ENCODE measurements around the gene SMTNL2. TPM values are rescaled to one million over a fixed set of nuclear protein-coding genes. Genes with fewer than 3 reads are reported as not detected.

Gene SMTNL2
- total RNA-seq, 1 experiment from 2014 or later, result not detected

DNA sequence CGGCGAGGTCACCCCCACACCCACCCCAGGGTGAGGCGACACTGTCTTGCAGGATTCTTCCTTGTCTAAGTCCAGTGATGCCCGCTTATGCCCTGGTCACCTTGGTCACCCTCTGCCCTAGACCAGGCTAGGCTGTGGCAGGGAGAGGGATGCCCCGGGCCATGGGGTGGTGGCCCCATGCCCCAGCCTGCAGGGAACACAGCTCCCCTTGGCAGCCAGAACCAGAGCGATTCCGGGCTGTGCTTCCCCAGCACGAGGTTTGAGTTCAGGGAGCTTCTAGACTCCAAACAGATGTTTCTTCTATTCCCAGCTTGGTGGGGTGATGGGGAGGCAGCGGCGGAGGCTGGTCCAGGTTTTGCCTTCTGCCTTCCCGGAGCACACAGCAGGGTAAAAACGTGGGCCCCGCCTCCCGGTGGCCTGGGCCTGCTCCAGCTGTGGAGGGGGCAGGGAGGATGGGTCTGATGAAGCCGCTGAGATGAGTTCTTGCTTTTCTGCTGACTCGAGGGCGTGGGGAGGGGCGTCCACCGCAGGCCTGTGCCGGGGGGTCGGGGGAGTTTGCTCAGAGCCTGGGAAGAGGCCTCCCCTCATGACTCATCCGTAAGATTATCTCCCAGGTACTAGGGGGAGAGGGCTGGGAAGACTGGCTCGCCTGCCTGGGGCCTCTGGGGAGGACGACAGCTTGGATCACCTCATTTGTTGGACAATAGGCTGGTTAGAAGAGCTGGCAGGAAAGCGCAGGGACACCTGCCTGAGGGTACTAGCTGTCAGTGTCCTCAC, 15.4 kb downstream of the SMTNL2 start:
- no peaks in the 10 kb centered on the region for H3K79me2 ChIP-seq (ENCODE audit: low read length)
- H3K36me3 ChIP-seq (ENCODE audit: low read depth, low read length), result no peaks in the 10 kb centered on the region
- H2AFZ ChIP-seq (ENCODE audit: low read length), result no peak overlapping the region
- H3F3A ChIP-seq (ENCODE audit: low read length, unreplicated experiment), result no peaks in the 10 kb centered on the region
- no peaks in the 10 kb centered on the region for H3K9me3 ChIP-seq (ENCODE audit: low read length)
- BruUV-seq (replicated peaks), result no TSS peak
- H3K9me2 ChIP-seq (replicated peaks; ENCODE audit: low read length), result no peaks in the 10 kb centered on the region
- H3K4me3 ChIP-seq (ENCODE audit: low read length), result no peak overlapping the region
- DNase-seq, result peak; percentile 19
- ChIA-PET CTCF (no interaction called here), POLR2A (ENCODE audit: unreplicated experiment) (no interaction called here)
- ATAC-seq, result peak; percentile 24; the same call in 1 of the 2 replicates
- TF ChIP-seq EZH2 (IDR thresholded peaks at IDR 0.05; ENCODE audit: low read length, unreplicated experiment) (no peak), EZH2phosphoT487 (IDR thresholded peaks at IDR 0.05; ENCODE audit: borderline replicate concordance, low read length) (no peak)
- TF ChIP-seq, protein P1, sequence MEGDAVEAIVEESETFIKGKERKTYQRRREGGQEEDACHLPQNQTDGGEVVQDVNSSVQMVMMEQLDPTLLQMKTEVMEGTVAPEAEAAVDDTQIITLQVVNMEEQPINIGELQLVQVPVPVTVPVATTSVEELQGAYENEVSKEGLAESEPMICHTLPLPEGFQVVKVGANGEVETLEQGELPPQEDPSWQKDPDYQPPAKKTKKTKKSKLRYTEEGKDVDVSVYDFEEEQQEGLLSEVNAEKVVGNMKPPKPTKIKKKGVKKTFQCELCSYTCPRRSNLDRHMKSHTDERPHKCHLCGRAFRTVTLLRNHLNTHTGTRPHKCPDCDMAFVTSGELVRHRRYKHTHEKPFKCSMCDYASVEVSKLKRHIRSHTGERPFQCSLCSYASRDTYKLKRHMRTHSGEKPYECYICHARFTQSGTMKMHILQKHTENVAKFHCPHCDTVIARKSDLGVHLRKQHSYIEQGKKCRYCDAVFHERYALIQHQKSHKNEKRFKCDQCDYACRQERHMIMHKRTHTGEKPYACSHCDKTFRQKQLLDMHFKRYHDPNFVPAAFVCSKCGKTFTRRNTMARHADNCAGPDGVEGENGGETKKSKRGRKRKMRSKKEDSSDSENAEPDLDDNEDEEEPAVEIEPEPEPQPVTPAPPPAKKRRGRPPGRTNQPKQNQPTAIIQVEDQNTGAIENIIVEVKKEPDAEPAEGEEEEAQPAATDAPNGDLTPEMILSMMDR (conservative IDR thresholded peaks at IDR 0.05; ENCODE audit: low read depth, low read length), result no peak
- no peaks in the 10 kb centered on the region for H3K4me1 ChIP-seq (ENCODE audit: insufficient read depth, low read length)
- H3K27ac ChIP-seq (ENCODE audit: low read length), result no peak overlapping the region
- intact Hi-C loops (cut with micrococcal nuclease), result no loop called here
- no peak overlapping the region for H3K9ac ChIP-seq (ENCODE audit: low read length)
- no peaks in the 10 kb centered on the region for H3K27me3 ChIP-seq (ENCODE audit: low read length)
- no peak overlapping the region for H3K4me2 ChIP-seq (ENCODE audit: low read length)
- H4K20me1 ChIP-seq (ENCODE audit: low read length), result no peaks in the 10 kb centered on the region

DNA sequence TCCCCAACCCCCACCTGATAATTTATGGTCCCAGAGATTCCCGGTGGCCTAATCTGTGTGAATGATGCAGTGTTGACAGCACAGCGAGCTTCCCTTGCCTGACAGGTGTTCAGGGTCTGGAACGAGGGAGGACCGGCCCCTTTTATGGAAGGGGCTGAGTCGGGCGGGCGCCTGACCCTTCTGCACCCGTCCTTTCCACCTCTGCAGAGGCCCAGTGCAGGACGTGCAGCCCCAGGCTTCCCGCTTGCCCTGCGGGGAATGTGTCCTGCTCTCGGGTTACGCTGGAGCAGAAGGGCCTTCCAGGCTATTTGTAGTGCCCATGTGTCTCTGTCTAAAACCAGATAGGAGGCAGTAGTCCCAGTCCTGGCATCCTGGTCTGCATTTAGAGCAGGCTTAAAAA, 16.2 kb downstream of the SMTNL2 start:
- no peaks in the 10 kb centered on the region for H3K9me2 ChIP-seq (replicated peaks; ENCODE audit: low read length)
- POLR2A ChIA-PET (ENCODE audit: unreplicated experiment), result no interaction called here
- CTCF ChIA-PET, result no interaction called here

DNA sequence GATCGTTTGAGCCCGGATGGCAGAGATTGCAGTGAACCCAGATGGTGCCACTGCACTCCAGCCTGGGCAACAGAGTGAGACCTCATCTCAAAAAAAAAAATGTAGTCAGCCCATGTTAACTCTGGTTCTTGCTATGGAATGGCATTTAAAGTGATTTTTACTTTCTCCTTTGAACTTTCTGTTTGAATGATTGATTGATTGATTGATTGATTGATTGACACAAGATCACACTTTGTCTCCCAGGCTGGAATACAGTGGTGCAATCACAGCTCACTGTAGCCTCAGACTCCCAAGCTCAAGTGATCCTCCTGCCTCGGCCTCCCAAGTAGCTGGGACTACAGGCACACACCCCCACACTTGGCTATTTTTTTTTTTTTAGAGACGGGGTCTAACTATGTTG, 17.0 kb downstream of the SMTNL2 start:
- CTCF ChIA-PET, result no interaction called here
- no peak for ATAC-seq

More for the DNA sequence above, 16.2 kb downstream of the SMTNL2 start:
- no peaks in the 10 kb centered on the region for H3F3A ChIP-seq (ENCODE audit: low read length, unreplicated experiment)
- TF ChIP-seq EZH2phosphoT487 (IDR thresholded peaks at IDR 0.05; ENCODE audit: borderline replicate concordance, low read length), result no peak
- no peak for TF ChIP-seq EZH2 (IDR thresholded peaks at IDR 0.05; ENCODE audit: low read length, unreplicated experiment)
- TF ChIP-seq, protein P1 (conservative IDR thresholded peaks at IDR 0.05; ENCODE audit: low read depth, low read length), result no peak
- H3K27me3 ChIP-seq (ENCODE audit: low read length), result no peaks in the 10 kb centered on the region
- no peak overlapping the region for H3K9ac ChIP-seq (ENCODE audit: low read length)
- ATAC-seq (no peak), DNase-seq (no peak)
- H3K4me2 ChIP-seq (ENCODE audit: low read length), result no peak overlapping the region
- no peak overlapping the region for H3K4me3 ChIP-seq (ENCODE audit: low read length)
- no TSS peak for BruUV-seq (replicated peaks)
- no peaks in the 10 kb centered on the region for H3K9me3 ChIP-seq (ENCODE audit: low read length)
- H3K79me2 ChIP-seq (ENCODE audit: low read length), result no peaks in the 10 kb centered on the region
- H3K4me1 ChIP-seq (ENCODE audit: insufficient read depth, low read length), result no peaks in the 10 kb centered on the region
- H2AFZ ChIP-seq (ENCODE audit: low read length), result no peak overlapping the region
- intact Hi-C loops (cut with micrococcal nuclease), result no loop called here
- no peaks in the 10 kb centered on the region for H3K36me3 ChIP-seq (ENCODE audit: low read depth, low read length)
- H4K20me1 ChIP-seq (ENCODE audit: low read length), result no peaks in the 10 kb centered on the region
- no peak overlapping the region for H3K27ac ChIP-seq (ENCODE audit: low read length)

More for the DNA sequence above, 17.0 kb downstream of the SMTNL2 start:
- Histone ChIP-seq H3K36me3 (ENCODE audit: low read depth, low read length) (no peaks in the 10 kb centered on the region), H4K20me1 (ENCODE audit: low read length) (no peaks in the 10 kb centered on the region), H3K9ac (ENCODE audit: low read length) (no peak overlapping the region), H3K9me2 (replicated peaks; ENCODE audit: low read length) (no peaks in the 10 kb centered on the region), H3K27me3 (ENCODE audit: low read length) (no peaks in the 10 kb centered on the region), H3K79me2 (ENCODE audit: low read length) (no peaks in the 10 kb centered on the region), H3K4me2 (ENCODE audit: low read length) (no peak overlapping the region), H3K9me3 (ENCODE audit: low read length) (no peaks in the 10 kb centered on the region), H3F3A (ENCODE audit: low read length, unreplicated experiment) (no peaks in the 10 kb centered on the region), H2AFZ (ENCODE audit: low read length) (no peak overlapping the region), H3K4me3 (ENCODE audit: low read length) (no peak overlapping the region), H3K27ac (ENCODE audit: low read length) (no peak overlapping the region), H3K4me1 (ENCODE audit: insufficient read depth, low read length) (no peaks in the 10 kb centered on the region)
- no TSS peak for BruUV-seq (replicated peaks)
- POLR2A ChIA-PET (ENCODE audit: unreplicated experiment), result no interaction called here
- TF ChIP-seq EZH2 (IDR thresholded peaks at IDR 0.05; ENCODE audit: low read length, unreplicated experiment) (no peak), EZH2phosphoT487 (IDR thresholded peaks at IDR 0.05; ENCODE audit: borderline replicate concordance, low read length) (no peak)
- TF ChIP-seq, protein P1 (conservative IDR thresholded peaks at IDR 0.05; ENCODE audit: low read depth, low read length), result no peak
- no peak for DNase-seq
- intact Hi-C loops (cut with micrococcal nuclease), result no loop called here

All from PC-3 (cell line).